Posterior cingulate gyrus (tissue), 11 donors: Measurements from ENCODE around the gene GRIN1.
A peak's percentile ranks its signal among the peaks of the same experiment; 100 is the strongest.

Experiments used
- DNase-seq, 10 donors: peaks; one replicate each; pipeline versions ENCODE4 v3.0.0 to v3.0.0-alpha.2; 2020 to 2021; ENCODE audit warnings: mixed read lengths in 3 of 10
- intact Hi-C: fragments of 100-400 bp; cut with DNase I; formaldehyde crosslinking; loops from one replicate; pipeline ENCODE4 v1.15.1; 2023

The GRIN1 gene

DNA sequence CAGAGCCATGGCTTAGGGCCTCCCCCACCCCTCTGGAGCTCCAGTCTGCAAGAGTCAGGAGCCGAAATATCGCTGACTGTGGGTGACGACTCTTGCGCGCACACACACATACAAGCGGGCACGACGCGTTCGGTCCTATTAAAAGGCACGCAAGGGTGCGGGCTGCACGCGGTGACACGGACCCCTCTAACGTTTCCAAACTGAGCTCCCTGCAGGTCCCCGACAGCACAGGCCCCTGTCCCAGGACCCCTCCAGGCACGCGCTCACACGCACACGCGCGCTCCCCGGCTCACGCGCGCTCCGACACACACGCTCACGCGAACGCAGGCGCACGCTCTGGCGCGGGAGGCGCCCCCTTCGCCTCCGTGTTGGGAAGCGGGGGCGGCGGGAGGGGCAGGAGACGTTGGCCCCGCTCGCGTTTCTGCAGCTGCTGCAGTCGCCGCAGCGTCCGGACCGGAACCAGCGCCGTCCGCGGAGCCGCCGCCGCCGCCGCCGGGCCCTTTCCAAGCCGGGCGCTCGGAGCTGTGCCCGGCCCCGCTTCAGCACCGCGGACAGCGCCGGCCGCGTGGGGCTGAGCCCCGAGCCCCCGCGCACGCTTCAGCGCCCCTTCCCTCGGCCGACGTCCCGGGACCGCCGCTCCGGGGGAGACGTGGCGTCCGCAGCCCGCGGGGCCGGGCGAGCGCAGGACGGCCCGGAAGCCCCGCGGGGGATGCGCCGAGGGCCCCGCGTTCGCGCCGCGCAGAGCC lies at the start of gene GRIN1:
GRIN1 (plus strand) TSS at position 433 of the 746 bp plus-strand sequence. CDS start 333 bp downstream, outside the sequence.
- DNase-seq, result peak in 9 of 10 donors; percentile 38 to 95 (median 74)
- intact Hi-C loops, result no loop called here

- peak in 1 of 10 donors; percentile 84 for DNase-seq
- intact Hi-C loops, result no loop called here
These were observed 49.6 kb upstream of the GRIN1 start for GRCh38 chr9:137089232-137089947.

- peak in 1 of 10 donors; percentile 79 for DNase-seq
- intact Hi-C loops, result no loop called here
These were observed 43.1 kb upstream of the GRIN1 start for GRCh38 chr9:137095664-137096517.

GRCh38 chr9:137096785-137097546 lies 42.0 kb upstream of the GRIN1 start:
- intact Hi-C loops, result no loop called here
- peak in 1 of 10 donors; percentile 33 for DNase-seq

DNA sequence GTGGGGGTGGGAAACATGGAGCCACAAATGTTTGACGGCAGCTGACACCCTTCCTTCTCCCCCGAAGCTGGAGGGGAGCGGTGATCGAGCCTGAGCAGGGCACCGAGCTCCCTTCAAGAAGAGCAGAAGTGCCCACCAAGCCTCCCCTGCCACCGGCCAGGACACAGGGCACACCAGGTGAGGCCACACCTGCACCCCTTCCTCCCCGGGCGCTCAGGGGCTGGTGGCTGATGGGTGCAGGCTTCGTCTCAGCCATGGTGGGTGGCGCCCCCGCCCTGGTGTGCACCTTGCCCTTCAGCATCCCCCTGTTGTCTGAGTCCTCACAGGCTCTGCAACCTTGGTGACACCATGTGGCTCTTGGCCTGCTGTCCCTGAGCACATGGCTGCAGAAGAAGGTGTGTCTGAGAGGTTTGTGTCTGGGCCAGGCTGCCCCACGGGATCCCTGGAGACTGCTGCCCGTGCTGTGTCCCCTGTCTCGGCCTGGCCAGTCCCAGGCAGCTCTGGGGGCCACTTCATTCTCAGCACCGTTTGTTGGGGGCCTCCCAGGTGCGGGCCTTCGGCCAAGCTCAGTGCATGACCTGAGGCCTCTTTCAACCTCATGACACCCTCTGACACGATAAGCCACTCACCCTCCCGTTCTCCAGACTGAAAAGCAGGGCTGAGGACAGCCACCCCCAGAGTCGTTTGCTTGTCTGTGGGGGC lies 41.0 kb upstream of the GRIN1 start:
- DNase-seq, result peak in 1 of 10 donors; percentile 63

DNA sequence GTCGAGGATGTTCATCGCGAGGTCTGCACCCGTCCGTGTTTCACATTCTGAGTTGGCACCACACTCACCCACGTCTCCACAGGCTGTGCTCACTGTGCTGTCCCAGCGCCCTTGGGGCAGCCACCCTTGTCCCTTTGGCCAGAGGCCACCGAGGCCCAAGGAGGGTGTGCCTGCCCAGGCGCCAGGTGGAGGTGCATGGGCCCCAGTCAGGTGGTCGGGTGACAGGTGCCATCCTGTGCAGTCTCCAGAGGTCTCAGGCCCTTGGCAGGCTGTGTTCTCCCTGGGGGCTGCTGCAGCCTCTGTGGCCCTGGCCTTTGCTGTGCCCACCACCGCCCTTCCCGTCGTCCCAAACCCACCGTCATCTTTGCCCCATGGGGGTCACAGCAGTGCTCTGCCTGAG lies 39.7 kb upstream of the GRIN1 start:
- peak in 1 of 10 donors; percentile 80 for DNase-seq
- intact Hi-C loops, result no loop called here

More for the DNA sequence above, 41.0 kb upstream of the GRIN1 start:
- intact Hi-C loops, result no loop called here

DNA sequence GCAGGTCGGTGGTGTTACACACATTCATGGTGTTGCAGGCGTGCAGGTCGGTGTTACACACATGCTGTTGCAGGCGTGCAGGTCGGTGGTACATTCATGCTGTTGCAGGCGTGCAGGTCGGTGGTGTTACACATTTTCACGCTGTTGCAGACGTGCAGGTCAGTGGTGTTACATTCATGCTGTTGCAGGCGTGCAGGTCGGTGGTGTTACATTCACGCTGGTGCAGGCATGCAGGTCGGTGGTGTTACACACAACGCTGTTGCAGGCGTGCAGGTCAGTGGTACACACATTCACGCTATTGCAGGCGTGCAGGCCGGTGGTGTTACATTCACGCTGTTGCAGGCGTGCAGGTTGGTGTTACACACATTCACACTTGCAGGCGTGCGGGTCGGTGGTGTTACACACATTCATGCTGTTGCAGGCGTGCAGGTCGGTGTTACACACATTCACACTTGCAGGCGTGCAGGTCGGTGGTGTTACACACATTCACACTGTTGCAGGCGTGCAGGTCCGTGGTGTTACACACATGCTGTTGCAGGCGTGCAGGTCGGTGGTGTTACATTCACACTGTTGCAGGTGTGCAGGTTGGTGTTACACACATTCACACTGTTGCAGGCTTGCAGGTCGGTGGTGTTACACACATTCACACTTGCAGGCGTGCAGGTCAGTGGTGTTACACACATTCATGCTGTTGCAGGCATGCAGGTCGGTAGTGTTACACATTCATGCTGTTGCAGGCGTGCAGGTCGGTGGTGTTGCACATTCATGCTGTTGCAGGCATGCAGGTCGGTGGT lies 35.6 kb upstream of the GRIN1 start:
- intact Hi-C loops, result no loop called here
- DNase-seq, result peak in 1 of 10 donors; percentile 63

DNA sequence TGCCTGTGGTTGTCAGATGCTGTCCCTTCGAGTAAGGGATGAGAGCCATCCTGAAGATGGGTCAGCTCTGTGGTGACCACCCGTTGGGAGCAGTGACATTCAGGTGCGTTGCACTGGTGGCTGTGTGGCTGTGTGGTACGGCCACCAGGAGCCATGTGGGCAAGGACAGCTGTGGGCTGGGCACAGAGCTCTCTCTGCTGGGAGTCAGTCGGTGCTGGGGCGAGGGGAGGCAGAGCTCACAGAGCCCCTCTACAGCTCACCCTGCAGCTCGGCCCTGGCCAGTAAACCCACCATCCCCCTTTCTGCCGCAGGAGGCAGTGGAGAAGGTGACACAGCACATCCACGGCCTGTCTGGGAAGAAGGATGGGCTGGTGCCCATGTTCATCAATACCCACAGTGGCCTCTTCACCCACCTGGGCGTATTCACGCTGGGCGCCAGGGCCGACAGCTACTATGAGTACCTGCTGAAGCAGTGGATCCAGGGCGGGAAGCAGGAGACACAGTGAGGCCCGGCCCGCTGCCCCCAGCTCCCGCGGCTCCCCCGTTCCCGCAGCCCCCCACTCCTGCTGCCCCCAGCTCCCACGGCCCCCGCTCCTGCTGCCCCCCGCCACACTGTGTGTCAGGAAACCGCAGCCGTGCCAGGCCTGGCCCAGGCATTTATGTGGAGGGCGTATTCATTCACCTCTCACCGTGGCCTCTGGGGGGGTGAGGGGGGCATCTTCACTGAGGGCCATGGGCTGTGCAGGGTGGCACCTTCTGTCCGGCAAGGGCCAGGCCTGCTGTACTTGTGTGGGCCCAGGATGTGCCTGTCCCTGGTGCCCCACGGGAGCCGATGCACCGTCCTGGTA lies 32.9 kb upstream of the GRIN1 start:
- intact Hi-C loops, result no loop called here

DNA sequence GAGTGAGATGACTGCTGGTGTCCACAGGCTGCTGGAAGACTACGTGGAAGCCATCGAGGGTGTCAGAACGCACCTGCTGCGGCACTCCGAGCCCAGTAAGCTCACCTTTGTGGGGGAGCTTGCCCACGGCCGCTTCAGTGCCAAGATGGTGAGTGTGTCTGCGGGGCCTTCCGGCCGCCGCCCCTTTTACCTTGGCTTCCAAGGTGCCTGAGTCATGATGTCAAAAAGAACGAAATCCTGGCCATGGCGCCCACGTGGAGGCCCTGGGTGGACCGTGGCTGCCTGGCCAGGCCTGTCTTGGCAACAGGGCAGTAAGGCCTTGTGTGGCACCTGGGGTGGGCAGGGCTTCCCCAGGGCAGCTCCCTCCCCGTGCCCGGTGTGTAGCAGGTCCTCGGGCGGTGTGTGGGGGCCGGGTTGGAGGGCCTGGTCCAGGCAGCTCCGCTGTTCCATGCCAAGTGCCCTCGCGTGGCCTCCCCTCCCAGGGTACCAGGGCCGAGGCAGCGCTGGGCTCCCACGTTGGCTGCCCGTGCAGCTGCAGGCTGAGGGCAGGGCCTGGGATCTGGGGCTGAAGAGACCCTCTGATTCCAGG lies 32.2 kb upstream of the GRIN1 start:
- peak in 1 of 10 donors; percentile 74 for DNase-seq
- intact Hi-C loops, result no loop called here

More for the DNA sequence above, 32.9 kb upstream of the GRIN1 start:
- DNase-seq, result peak in 1 of 10 donors; percentile 76

GRCh38 chr9:137107312-137107921 lies 31.5 kb upstream of the GRIN1 start:
- intact Hi-C loops, result no loop called here
- DNase-seq, result peak in 2 of 10 donors; percentile 60 to 76

GRCh38 chr9:137107982-137108381 lies 31.0 kb upstream of the GRIN1 start:
- DNase-seq, result peak in 1 of 10 donors; percentile 45
- intact Hi-C loops, result no loop called here

DNA sequence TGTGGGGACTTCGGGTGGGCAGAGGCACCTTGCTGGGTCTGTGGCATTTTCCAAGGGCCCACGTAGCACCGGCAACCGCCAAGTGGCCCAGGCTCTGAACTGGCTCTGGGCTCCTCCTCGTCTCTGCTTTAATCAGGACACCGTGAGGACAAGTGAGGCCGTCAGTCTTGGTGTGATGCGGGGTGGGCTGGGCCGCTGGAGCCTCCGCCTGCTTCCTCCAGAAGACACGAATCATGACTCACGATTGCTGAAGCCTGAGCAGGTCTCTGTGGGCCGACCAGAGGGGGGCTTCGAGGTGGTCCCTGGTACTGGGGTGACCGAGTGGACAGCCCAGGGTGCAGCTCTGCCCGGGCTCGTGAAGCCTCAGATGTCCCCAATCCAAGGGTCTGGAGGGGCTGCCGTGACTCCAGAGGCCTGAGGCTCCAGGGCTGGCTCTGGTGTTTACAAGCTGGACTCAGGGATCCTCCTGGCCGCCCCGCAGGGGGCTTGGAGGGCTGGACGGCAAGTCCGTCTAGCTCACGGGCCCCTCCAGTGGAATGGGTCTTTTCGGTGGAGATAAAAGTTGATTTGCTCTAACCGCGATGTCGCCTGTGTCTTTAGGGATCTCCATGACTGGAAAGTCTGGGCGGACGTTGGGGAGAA lies 30.2 kb upstream of the GRIN1 start:
- peak in 3 of 10 donors; percentile 55 to 90 (median 85) for DNase-seq
- intact Hi-C loops, result no loop called here

GRCh38 chr9:137109250-137110146 lies 29.5 kb upstream of the GRIN1 start:
- peak in 2 of 10 donors; percentile 71 to 77 for DNase-seq
- intact Hi-C loops, result no loop called here

DNA sequence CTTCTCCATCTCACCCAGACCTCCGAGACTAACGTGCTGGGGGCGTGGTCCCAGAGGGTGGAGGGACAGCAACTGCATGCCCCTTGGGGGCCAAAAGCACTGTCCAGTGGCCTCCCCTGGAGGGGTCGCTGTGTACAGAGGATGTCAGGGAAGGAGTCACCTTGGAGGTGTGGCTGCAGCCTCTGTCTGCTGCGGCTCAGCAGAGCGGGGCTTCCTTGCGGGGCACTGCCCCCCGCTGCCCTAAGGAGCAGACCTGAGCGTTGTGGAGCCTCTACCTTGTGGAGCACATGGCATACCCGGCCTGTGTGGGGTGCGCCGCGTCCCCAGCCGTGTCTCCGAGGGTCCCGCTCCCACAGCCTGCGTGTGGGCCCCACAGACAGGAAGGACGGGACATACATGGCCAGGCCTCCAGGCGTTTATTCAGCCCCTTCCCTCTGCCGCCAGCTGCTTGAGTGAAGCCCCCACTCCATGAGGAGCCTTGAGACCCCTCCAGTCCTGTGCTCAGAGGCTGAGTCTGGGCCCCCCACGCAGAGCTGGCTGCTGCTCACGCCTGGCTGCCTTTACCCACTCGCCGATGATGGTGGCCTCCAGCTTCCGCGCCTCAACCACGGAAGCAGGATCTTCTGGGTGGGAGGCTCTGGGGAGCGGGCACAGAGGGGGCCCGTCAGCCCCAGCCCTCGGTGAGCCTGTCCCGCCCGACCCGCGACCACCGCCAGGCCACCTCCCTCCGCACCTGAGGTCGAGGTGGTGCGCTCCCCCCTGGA lies 28.6 kb upstream of the GRIN1 start:
- peak in 2 of 10 donors; percentile 67 to 84 for DNase-seq
- intact Hi-C loops, result no loop called here
